Measurements from ENCODE around the gene AZU1.

The AZU1 gene

GRCh38 chr19:803686-804418 lies 23.8 kb upstream of the AZU1 start:
- WGBS, 2 experiments, result 95 to 96% methylated on average over 31 of the region's 31 CpGs
- Histone ChIP-seq H3K4me1 (ENCODE audit: control insufficient read depth, insufficient read depth, low read length) (peaks cover 28% of the 10 kb centered on the region), H3K27me3 (ENCODE audit: control insufficient read depth, insufficient read depth, low read length, poor library complexity, severe bottlenecking) (no peaks in the 10 kb centered on the region), H3K9me3 (ENCODE audit: control insufficient read depth, low read length) (no peaks in the 10 kb centered on the region), H3K27ac (ENCODE audit: insufficient read depth, low read depth, low read length, poor library complexity, severe bottlenecking) (no peak overlapping the region), H3K36me3 (ENCODE audit: control insufficient read depth, insufficient read depth, low read length) (peaks cover 49% of the 10 kb centered on the region), H3K4me3 (ENCODE audit: insufficient read depth, low read depth, low read length) (no peak overlapping the region)

- no peak overlapping the region for H3K27ac ChIP-seq (ENCODE audit: insufficient read depth, low read depth, low read length, poor library complexity, severe bottlenecking)
- 96 to 97% methylated on average over 53 of the region's 53 CpGs for WGBS, 2 experiments
- H3K36me3 ChIP-seq (ENCODE audit: control insufficient read depth, insufficient read depth, low read length), result peaks cover 55% of the 10 kb centered on the region
- H3K27me3 ChIP-seq (ENCODE audit: control insufficient read depth, insufficient read depth, low read length, poor library complexity, severe bottlenecking), result no peaks in the 10 kb centered on the region
- no peak overlapping the region for H3K4me3 ChIP-seq (ENCODE audit: insufficient read depth, low read depth, low read length)
- H3K9me3 ChIP-seq (ENCODE audit: control insufficient read depth, low read length), result no peaks in the 10 kb centered on the region
- peaks cover 27% of the 10 kb centered on the region for H3K4me1 ChIP-seq (ENCODE audit: control insufficient read depth, insufficient read depth, low read length)
Measured at GRCh38 chr19:804419-805165, 23.0 kb upstream of the AZU1 start.

GRCh38 chr19:805166-805551 lies 22.5 kb upstream of the AZU1 start:
- Histone ChIP-seq H3K4me3 (ENCODE audit: insufficient read depth, low read depth, low read length) (no peak overlapping the region), H3K36me3 (ENCODE audit: control insufficient read depth, insufficient read depth, low read length) (peaks cover 60% of the 10 kb centered on the region), H3K9me3 (ENCODE audit: control insufficient read depth, low read length) (no peaks in the 10 kb centered on the region), H3K27me3 (ENCODE audit: control insufficient read depth, insufficient read depth, low read length, poor library complexity, severe bottlenecking) (no peaks in the 10 kb centered on the region), H3K4me1 (ENCODE audit: control insufficient read depth, insufficient read depth, low read length) (peaks cover 21% of the 10 kb centered on the region), H3K27ac (ENCODE audit: insufficient read depth, low read depth, low read length, poor library complexity, severe bottlenecking) (no peak overlapping the region)
- WGBS, 2 experiments, result 95 to 96% methylated on average over 33 of the region's 33 CpGs

GRCh38 chr19:805600-806550 lies 21.8 kb upstream of the AZU1 start:
- peaks cover 64% of the 10 kb centered on the region for H3K36me3 ChIP-seq (ENCODE audit: control insufficient read depth, insufficient read depth, low read length)

GRCh38 chr19:806815-807421 lies 20.7 kb upstream of the AZU1 start:
- 95 to 96% methylated on average over 34 of the region's 34 CpGs for WGBS, 2 experiments
- Histone ChIP-seq H3K36me3 (ENCODE audit: control insufficient read depth, insufficient read depth, low read length) (peaks cover 75% of the 10 kb centered on the region), H3K4me1 (ENCODE audit: control insufficient read depth, insufficient read depth, low read length) (peaks cover 4% of the 10 kb centered on the region), H3K4me3 (ENCODE audit: insufficient read depth, low read depth, low read length) (no peak overlapping the region), H3K27ac (ENCODE audit: insufficient read depth, low read depth, low read length, poor library complexity, severe bottlenecking) (no peak overlapping the region), H3K27me3 (ENCODE audit: control insufficient read depth, insufficient read depth, low read length, poor library complexity, severe bottlenecking) (no peaks in the 10 kb centered on the region), H3K9me3 (ENCODE audit: control insufficient read depth, low read length) (no peaks in the 10 kb centered on the region)

More at GRCh38 chr19:805600-806550, 21.8 kb upstream of the AZU1 start:
- Histone ChIP-seq H3K9me3 (ENCODE audit: control insufficient read depth, low read length) (no peaks in the 10 kb centered on the region), H3K4me3 (ENCODE audit: insufficient read depth, low read depth, low read length) (no peak overlapping the region), H3K4me1 (ENCODE audit: control insufficient read depth, insufficient read depth, low read length) (peaks cover 14% of the 10 kb centered on the region), H3K27me3 (ENCODE audit: control insufficient read depth, insufficient read depth, low read length, poor library complexity, severe bottlenecking) (no peaks in the 10 kb centered on the region), H3K27ac (ENCODE audit: insufficient read depth, low read depth, low read length, poor library complexity, severe bottlenecking) (no peak overlapping the region)
- 95 to 96% methylated on average over 93 of the region's 93 CpGs for WGBS, 2 experiments

GRCh38 chr19:807627-808422 lies 19.8 kb upstream of the AZU1 start:
- WGBS, 2 experiments, result 96% methylated on average over 44 of the region's 44 CpGs
- Histone ChIP-seq H3K4me1 (ENCODE audit: control insufficient read depth, insufficient read depth, low read length) (no peaks in the 10 kb centered on the region), H3K36me3 (ENCODE audit: control insufficient read depth, insufficient read depth, low read length) (peaks cover 78% of the 10 kb centered on the region), H3K27ac (ENCODE audit: insufficient read depth, low read depth, low read length, poor library complexity, severe bottlenecking) (no peak overlapping the region), H3K9me3 (ENCODE audit: control insufficient read depth, low read length) (no peaks in the 10 kb centered on the region), H3K4me3 (ENCODE audit: insufficient read depth, low read depth, low read length) (no peak overlapping the region), H3K27me3 (ENCODE audit: control insufficient read depth, insufficient read depth, low read length, poor library complexity, severe bottlenecking) (no peaks in the 10 kb centered on the region)

- 96 to 97% methylated on average over 26 of the region's 26 CpGs for WGBS, 2 experiments
- no peak overlapping the region for H3K27ac ChIP-seq (ENCODE audit: insufficient read depth, low read depth, low read length, poor library complexity, severe bottlenecking)
- peaks cover 78% of the 10 kb centered on the region for H3K36me3 ChIP-seq (ENCODE audit: control insufficient read depth, insufficient read depth, low read length)
Measured at GRCh38 chr19:808423-808775, 19.2 kb upstream of the AZU1 start.

GRCh38 chr19:810077-810855 lies 17.4 kb upstream of the AZU1 start:
- Histone ChIP-seq H3K4me1 (ENCODE audit: control insufficient read depth, insufficient read depth, low read length) (no peaks in the 10 kb centered on the region), H3K4me3 (ENCODE audit: insufficient read depth, low read depth, low read length) (no peak overlapping the region), H3K27me3 (ENCODE audit: control insufficient read depth, insufficient read depth, low read length, poor library complexity, severe bottlenecking) (no peaks in the 10 kb centered on the region), H3K36me3 (ENCODE audit: control insufficient read depth, insufficient read depth, low read length) (peaks cover 69% of the 10 kb centered on the region), H3K27ac (ENCODE audit: insufficient read depth, low read depth, low read length, poor library complexity, severe bottlenecking) (no peak overlapping the region), H3K9me3 (ENCODE audit: control insufficient read depth, low read length) (no peaks in the 10 kb centered on the region)
- 93 to 94% methylated on average over 30 of the region's 30 CpGs for WGBS, 2 experiments

More at GRCh38 chr19:808423-808775, 19.2 kb upstream of the AZU1 start:
- no peaks in the 10 kb centered on the region for H3K27me3 ChIP-seq (ENCODE audit: control insufficient read depth, insufficient read depth, low read length, poor library complexity, severe bottlenecking)
- H3K9me3 ChIP-seq (ENCODE audit: control insufficient read depth, low read length), result no peaks in the 10 kb centered on the region
- no peak overlapping the region for H3K4me3 ChIP-seq (ENCODE audit: insufficient read depth, low read depth, low read length)
- no peaks in the 10 kb centered on the region for H3K4me1 ChIP-seq (ENCODE audit: control insufficient read depth, insufficient read depth, low read length)
